HepG2 (cell line): ENCODE data around the gene STX5. TPM values are rescaled to one million over a fixed set of nuclear protein-coding genes. Genes with fewer than 3 reads are reported as not detected.

ENCODE experiments used
- ARHGAP35 ChIP-seq: sonication (generic); formaldehyde crosslinking; IDR thresholded peaks from 2 replicates; pipeline ENCODE4 v1.9.0; 2022; ENCODE audit warnings: mild to moderate bottlenecking, inconsistent platforms, moderate library complexity, missing genetic modification reagents, borderline replicate concordance
- ATAD3A ChIP-seq: sonication (generic); formaldehyde crosslinking; IDR thresholded peaks from 2 replicates; pipeline ENCODE4 v1.4.0; 2020; ENCODE audit warnings: missing genetic modification reagents
- ATF7 ChIP-seq, 2 experiments: fragments of 450-650 bp in 1 of 2; sonication (generic) in 1 of 2; formaldehyde crosslinking in 1 of 2; IDR thresholded peaks; 2 replicates each; pipeline versions ENCODE4 v1.4.0 to v1.6.1; 2016 to 2020; ENCODE audit warnings: antibody characterized with exemption in 1 of 2, mild to moderate bottlenecking in 1 of 2, missing genetic modification reagents in 1 of 2
- EED ChIP-seq: sonication (generic); formaldehyde crosslinking; IDR thresholded peaks from 2 replicates; pipeline ENCODE4 v1.5.0; 2020; ENCODE audit warnings: mild to moderate bottlenecking, missing genetic modification reagents
- FOXK1 ChIP-seq: sonication (generic); formaldehyde crosslinking; IDR thresholded peaks from 2 replicates; pipeline ENCODE4 v1.4.0; 2020; ENCODE audit warnings: low read depth, missing genetic modification reagents, borderline replicate concordance
- FUBP1 ChIP-seq: sonication (generic); formaldehyde crosslinking; IDR thresholded peaks from 2 replicates; pipeline ENCODE4 v1.5.1; 2020; ENCODE audit warnings: missing genetic modification reagents, mild to moderate bottlenecking, borderline replicate concordance
- GZF1 ChIP-seq: sonication (generic); formaldehyde crosslinking; IDR thresholded peaks from 2 replicates; pipeline ENCODE4 v1.5.1; 2020; ENCODE audit warnings: mild to moderate bottlenecking, missing genetic modification reagents
- HMG20B ChIP-seq: conservative IDR thresholded peaks from 2 replicates; pipeline ENCODE4 v1.6.1; 2016; ENCODE audit warnings: missing genetic modification reagents, missing compliant biosample characterization
- HNRNPLL ChIP-seq: fragments of 200-400 bp; formaldehyde crosslinking; IDR thresholded peaks from 2 replicates; pipeline ENCODE4 v1.6.1; 2017; ENCODE audit warnings: mild to moderate bottlenecking, low read depth, low read length; ENCODE audit not compliant: poor library complexity, severe bottlenecking
- HOXD1 ChIP-seq: sonication (generic); formaldehyde crosslinking; IDR thresholded peaks from 2 replicates; pipeline ENCODE4 v1.5.0; 2020; ENCODE audit warnings: missing genetic modification reagents
- KLF11 ChIP-seq: IDR thresholded peaks from 2 replicates; pipeline ENCODE4 v1.6.1; 2016; ENCODE audit warnings: missing compliant biosample characterization
- MAFF ChIP-seq: IDR thresholded peaks from 2 replicates; pipeline ENCODE4 v1.6.1; 2011; ENCODE audit warnings: low read depth, low read length, improper control_type of control experiment
- MTA1 ChIP-seq: sonication (generic); formaldehyde crosslinking; IDR thresholded peaks from 2 replicates; pipeline ENCODE4 v1.4.0; 2020; ENCODE audit warnings: missing genetic modification reagents, mild to moderate bottlenecking, borderline replicate concordance
- NCOA2 ChIP-seq: sonication (generic); formaldehyde crosslinking; IDR thresholded peaks from 2 replicates; pipeline ENCODE4 v1.8.0; 2022; ENCODE audit warnings: inconsistent platforms
- NKX3-1 ChIP-seq: sonication (generic); formaldehyde crosslinking; IDR thresholded peaks from 2 replicates; pipeline ENCODE4 v1.5.0; 2020; ENCODE audit warnings: missing genetic modification reagents
- NR2C2 ChIP-seq: sonication (generic); formaldehyde crosslinking; IDR thresholded peaks from 2 replicates; pipeline ENCODE4 v1.4.0; 2020; ENCODE audit warnings: missing genetic modification reagents, mild to moderate bottlenecking, moderate library complexity, borderline replicate concordance
- TCF12 ChIP-seq, 2 experiments: fragments of 450-650 bp in 1 of 2; sonication (generic) in 1 of 2; formaldehyde crosslinking in 1 of 2; IDR thresholded peaks; 2 replicates each; pipeline versions ENCODE4 v1.6.1 to v1.8.0; 2017 to 2022; ENCODE audit warnings: antibody characterized with exemption in 1 of 2, mild to moderate bottlenecking in 1 of 2, missing genetic modification reagents in 1 of 2, moderate library complexity in 1 of 2
- TIGD3 ChIP-seq: sonication (generic); formaldehyde crosslinking; IDR thresholded peaks from 2 replicates; pipeline ENCODE4 v1.5.1; 2020; ENCODE audit warnings: mild to moderate bottlenecking, missing genetic modification reagents, borderline replicate concordance
- ZBTB3 ChIP-seq: sonication (generic); formaldehyde crosslinking; IDR thresholded peaks from 2 replicates; pipeline ENCODE4 v1.4.0; 2020; ENCODE audit warnings: low read depth, mild to moderate bottlenecking, moderate library complexity, missing genetic modification reagents, borderline replicate concordance
- ZNF24 ChIP-seq: fragments of 450-650 bp; IDR thresholded peaks from 2 replicates; pipeline ENCODE4 v1.6.1; 2017; ENCODE audit warnings: antibody characterized with exemption, mild to moderate bottlenecking
- ZNF563 ChIP-seq: sonication (generic); formaldehyde crosslinking; IDR thresholded peaks from 2 replicates; pipeline ENCODE4 v1.8.0; 2022; ENCODE audit warnings: mild to moderate bottlenecking, moderate library complexity, missing genetic modification reagents
- ZNF564 ChIP-seq: sonication (generic); formaldehyde crosslinking; IDR thresholded peaks from 2 replicates; pipeline ENCODE4 v1.8.1; 2023; ENCODE audit warnings: mild to moderate bottlenecking, missing genetic modification reagents
- ZNF597 ChIP-seq: sonication (generic); formaldehyde crosslinking; IDR thresholded peaks from 2 replicates; pipeline ENCODE4 v1.5.0; 2020; ENCODE audit warnings: missing genetic modification reagents
- ZNF724P ChIP-seq: sonication (generic); formaldehyde crosslinking; IDR thresholded peaks from 2 replicates; pipeline ENCODE4 v1.8.0; 2022; ENCODE audit warnings: missing genetic modification reagents, borderline replicate concordance
- ZSCAN25 ChIP-seq: sonication (generic); formaldehyde crosslinking; IDR thresholded peaks from 2 replicates; pipeline ENCODE4 v1.8.0; 2022; ENCODE audit warnings: mild to moderate bottlenecking, missing genetic modification reagents
- polyA plus RNA-seq, 8 experiments: library from polyadenylated mRNA; depleted of rRNA in 3 of 8; stranded (reverse) in 7 of 8; unstranded in 1 of 8; fragments of >200 nt; fragmentation: Illumina TruSeq in 4 of 8; extraction: Trizol in 4 of 8; gene quantifications; 2 replicates each; pipeline versions ENCODE4 v1.2.1 to v1.2.3, GENCODE V29; 2011 to 2016; ENCODE audit warnings: low read depth in 4 of 8, missing spikeins in 1 of 8, mixed read lengths in 1 of 8; ENCODE audit not compliant: insufficient read depth in 1 of 8
- total RNA-seq, 5 experiments: library from RNA; depleted of rRNA; stranded (reverse); fragments of >200 nt; fragmentation: Illumina TruSeq; extraction: Trizol; gene quantifications; 2 replicates each; pipeline ENCODE4 v1.2.3, GENCODE V29; 2016; ENCODE audit warnings: low read depth in 1 of 5

Gene STX5
- total and polyA plus RNA-seq, 2 of the 13 experiments (the other 11 are each of a cell fraction or from before 2014, with no cell fraction given) = 26.9 to 30.0 TPM

- TF ChIP-seq ZNF597 (CRISPR knock-in tag) = no peak
- peak; percentile 32 for TF ChIP-seq HNRNPLL
- TF ChIP-seq TIGD3 = no peak
- TF ChIP-seq ARHGAP35 (CRISPR knock-in tag) = no peak
- TF ChIP-seq NKX3-1 (CRISPR knock-in tag) = no peak
- TF ChIP-seq FOXK1 (CRISPR knock-in tag) = peak; percentile 93; the same call in 1 of the 2 replicates
- TF ChIP-seq MAFF = no peak
- TF ChIP-seq FUBP1 (CRISPR knock-in tag) = no peak
- TF ChIP-seq ZBTB3 (CRISPR knock-in tag) = no peak
- no peak for TF ChIP-seq ZNF564
- peak; percentile 68; the same call in 1 of the 2 replicates for TF ChIP-seq ZNF724P (CRISPR knock-in tag)
- no peak for TF ChIP-seq HMG20B (CRISPR knock-in tag)
- TF ChIP-seq ATAD3A (CRISPR knock-in tag) = no peak
- no peak for TF ChIP-seq HOXD1 (CRISPR knock-in tag)
- peak; percentile 29; the same call in 1 of the 2 replicates for TF ChIP-seq ZSCAN25 (CRISPR knock-in tag)
- no peak for TF ChIP-seq EED
- TF ChIP-seq ATF7 (IDR thresholded peaks at IDR 0.05) = peak; percentile 23; the same call in 1 of the 2 replicates
- peak; percentile 56 for TF ChIP-seq ATF7 (CRISPR knock-in tag; IDR thresholded peaks at IDR 0.05)
- TF ChIP-seq NR2C2 (CRISPR knock-in tag) = peak; percentile 63; the same call in 1 of the 2 replicates
- TF ChIP-seq ZNF563 (CRISPR knock-in tag) = no peak; the same call in 1 of the 2 replicates
- 0 out of 2 replicates have a peak, but pooled peaks have one; percentile 38 for TF ChIP-seq MTA1 (CRISPR knock-in tag)
- no peak for TF ChIP-seq ZNF24
- TF ChIP-seq TCF12 (IDR thresholded peaks at IDR 0.05) = no peak
- TF ChIP-seq TCF12 (CRISPR knock-in tag; IDR thresholded peaks at IDR 0.05) = no peak
- TF ChIP-seq NCOA2 = peak; percentile 55
- no peak; the same call in none of the 2 replicates for TF ChIP-seq KLF11 (CRISPR knock-in tag)
- TF ChIP-seq GZF1 (CRISPR knock-in tag) = no peak
Measured at GRCh38 chr11:62831520-62832335, at the start of gene STX5 (continued).
